ENCODE results near the gene NTSR1. TPM values are rescaled to one million over a fixed set of nuclear protein-coding genes. Genes with fewer than 3 reads are reported as not detected.

Gene NTSR1
- total RNA-seq: 0.08 and 0.14 TPM in 2 replicates

DNA sequence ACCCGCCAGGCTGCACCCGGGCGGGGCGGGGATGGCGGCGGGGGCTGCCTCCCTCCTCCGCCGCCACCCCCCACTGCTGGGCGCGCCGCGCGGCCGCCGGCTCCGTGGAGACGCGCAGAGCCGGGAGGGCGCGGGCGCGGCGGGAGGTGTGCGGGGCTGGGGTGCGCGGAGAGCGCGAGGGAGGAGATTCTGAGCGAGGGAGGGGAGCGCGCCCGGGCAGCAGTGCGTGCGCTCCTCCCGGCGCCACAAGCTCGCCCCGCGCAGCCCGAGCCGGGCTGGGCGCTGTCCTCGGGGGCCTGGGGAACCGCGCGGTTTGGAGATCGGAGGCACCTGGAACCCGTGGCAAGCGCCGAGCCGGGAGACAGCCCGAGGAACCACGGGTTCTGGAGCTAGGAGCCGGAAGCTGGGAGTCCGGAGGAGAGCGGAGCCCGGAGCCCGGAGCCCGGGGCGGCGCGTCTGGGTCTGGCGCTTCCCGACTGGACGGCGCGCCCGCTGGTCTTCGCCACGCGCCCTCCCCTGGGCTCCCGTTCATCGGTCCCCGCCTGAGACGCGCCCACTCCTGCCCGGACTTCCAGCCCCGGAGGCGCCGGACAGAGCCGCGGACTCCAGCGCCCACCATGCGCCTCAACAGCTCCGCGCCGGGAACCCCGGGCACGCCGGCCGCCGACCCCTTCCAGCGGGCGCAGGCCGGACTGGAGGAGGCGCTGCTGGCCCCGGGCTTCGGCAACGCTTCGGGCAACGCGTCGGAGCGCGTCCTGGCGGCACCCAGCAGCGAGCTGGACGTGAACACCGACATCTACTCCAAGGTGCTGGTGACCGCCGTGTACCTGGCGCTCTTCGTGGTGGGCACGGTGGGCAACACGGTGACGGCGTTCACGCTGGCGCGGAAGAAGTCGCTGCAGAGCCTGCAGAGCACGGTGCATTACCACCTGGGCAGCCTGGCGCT, at the start of gene NTSR1:
NTSR1 (plus strand) TSS at position 246 of the 946 bp plus-strand sequence; CDS start at position 618, 372 bp downstream.
- H3K4me3 ChIP-seq (ENCODE audit: low read depth, low read length): no peak within 1 kb of the TSS
- H3K27me3 ChIP-seq (ENCODE audit: control insufficient read depth, insufficient read depth, low read length): peaks cover 50% of the 10 kb centered on the region

GRCh38 chr20:62659488-62660239, 49.0 kb upstream of the NTSR1 start:
- H3K27me3 ChIP-seq (ENCODE audit: control insufficient read depth, insufficient read depth, low read length): no peaks in the 10 kb centered on the region
- TF ChIP-seq, protein P1, sequence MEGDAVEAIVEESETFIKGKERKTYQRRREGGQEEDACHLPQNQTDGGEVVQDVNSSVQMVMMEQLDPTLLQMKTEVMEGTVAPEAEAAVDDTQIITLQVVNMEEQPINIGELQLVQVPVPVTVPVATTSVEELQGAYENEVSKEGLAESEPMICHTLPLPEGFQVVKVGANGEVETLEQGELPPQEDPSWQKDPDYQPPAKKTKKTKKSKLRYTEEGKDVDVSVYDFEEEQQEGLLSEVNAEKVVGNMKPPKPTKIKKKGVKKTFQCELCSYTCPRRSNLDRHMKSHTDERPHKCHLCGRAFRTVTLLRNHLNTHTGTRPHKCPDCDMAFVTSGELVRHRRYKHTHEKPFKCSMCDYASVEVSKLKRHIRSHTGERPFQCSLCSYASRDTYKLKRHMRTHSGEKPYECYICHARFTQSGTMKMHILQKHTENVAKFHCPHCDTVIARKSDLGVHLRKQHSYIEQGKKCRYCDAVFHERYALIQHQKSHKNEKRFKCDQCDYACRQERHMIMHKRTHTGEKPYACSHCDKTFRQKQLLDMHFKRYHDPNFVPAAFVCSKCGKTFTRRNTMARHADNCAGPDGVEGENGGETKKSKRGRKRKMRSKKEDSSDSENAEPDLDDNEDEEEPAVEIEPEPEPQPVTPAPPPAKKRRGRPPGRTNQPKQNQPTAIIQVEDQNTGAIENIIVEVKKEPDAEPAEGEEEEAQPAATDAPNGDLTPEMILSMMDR (IDR thresholded peaks at IDR 0.05; ENCODE audit: insufficient read depth, low read length, poor library complexity, severe bottlenecking): no peak
- H3K4me3 ChIP-seq (ENCODE audit: low read depth, low read length): no peak overlapping the region
- DNase-seq (ENCODE audit: low read depth): no peak
- H3K36me3 ChIP-seq (ENCODE audit: control insufficient read depth, insufficient read depth, low read length): no peaks in the 10 kb centered on the region

More for the DNA sequence above, at the start of gene NTSR1:
- no peak for DNase-seq (ENCODE audit: low read depth)
- TF ChIP-seq, protein P1 (IDR thresholded peaks at IDR 0.05; ENCODE audit: insufficient read depth, low read length, poor library complexity, severe bottlenecking): no peak
- H3K36me3 ChIP-seq (ENCODE audit: control insufficient read depth, insufficient read depth, low read length): no peaks in the 10 kb centered on the region

DNA sequence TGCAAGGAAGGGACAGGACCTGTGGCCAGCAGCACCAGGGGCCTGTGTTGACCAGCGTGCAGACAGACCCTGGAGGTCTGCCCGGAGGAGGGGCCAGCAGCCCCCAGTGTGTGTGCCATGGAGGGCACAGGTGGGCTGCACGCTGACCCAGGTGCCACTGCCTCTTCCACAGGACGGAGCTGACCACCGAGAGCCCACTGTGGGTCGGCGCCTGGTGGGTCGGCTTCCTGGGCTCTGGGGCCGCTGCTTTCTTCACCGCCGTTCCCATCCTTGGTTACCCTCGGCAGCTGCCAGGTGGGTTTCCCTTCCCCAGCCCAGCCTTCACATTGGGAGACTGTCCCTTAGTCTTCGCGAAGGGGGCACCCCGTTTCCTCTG, 48.4 kb upstream of the NTSR1 start:
- H3K27me3 ChIP-seq (ENCODE audit: control insufficient read depth, insufficient read depth, low read length): no peaks in the 10 kb centered on the region
- no peaks in the 10 kb centered on the region for H3K36me3 ChIP-seq (ENCODE audit: control insufficient read depth, insufficient read depth, low read length)
- no peak overlapping the region for H3K4me3 ChIP-seq (ENCODE audit: low read depth, low read length)
- no peak for DNase-seq (ENCODE audit: low read depth)
- TF ChIP-seq, protein P1 (IDR thresholded peaks at IDR 0.05; ENCODE audit: insufficient read depth, low read length, poor library complexity, severe bottlenecking): no peak

- no peaks in the 10 kb centered on the region for H3K27me3 ChIP-seq (ENCODE audit: control insufficient read depth, insufficient read depth, low read length)
Measured at GRCh38 chr20:62660768-62661167, 47.9 kb upstream of the NTSR1 start.

GRCh38 chr20:62661647-62662046, 47.0 kb upstream of the NTSR1 start:
- TF ChIP-seq, protein P1 (IDR thresholded peaks at IDR 0.05; ENCODE audit: insufficient read depth, low read length, poor library complexity, severe bottlenecking): no peak
- Histone ChIP-seq H3K27me3 (ENCODE audit: control insufficient read depth, insufficient read depth, low read length) (no peaks in the 10 kb centered on the region), H3K36me3 (ENCODE audit: control insufficient read depth, insufficient read depth, low read length) (no peaks in the 10 kb centered on the region), H3K4me3 (ENCODE audit: low read depth, low read length) (no peak overlapping the region)
- no peak for DNase-seq (ENCODE audit: low read depth)

More at GRCh38 chr20:62660768-62661167, 47.9 kb upstream of the NTSR1 start:
- TF ChIP-seq, protein P1 (IDR thresholded peaks at IDR 0.05; ENCODE audit: insufficient read depth, low read length, poor library complexity, severe bottlenecking): no peak
- H3K4me3 ChIP-seq (ENCODE audit: low read depth, low read length): no peak overlapping the region
- DNase-seq (ENCODE audit: low read depth): no peak
- no peaks in the 10 kb centered on the region for H3K36me3 ChIP-seq (ENCODE audit: control insufficient read depth, insufficient read depth, low read length)

All from kidney epithelial cell (primary cell).